CMK (cell line): ENCODE measurements around the gene CAMP.

Experiments
- DNase-seq: peaks from one replicate; pipeline ENCODE4 v3.0.0-alpha.2; 2010; ENCODE audit warnings: low read depth

Gene CAMP

DNA sequence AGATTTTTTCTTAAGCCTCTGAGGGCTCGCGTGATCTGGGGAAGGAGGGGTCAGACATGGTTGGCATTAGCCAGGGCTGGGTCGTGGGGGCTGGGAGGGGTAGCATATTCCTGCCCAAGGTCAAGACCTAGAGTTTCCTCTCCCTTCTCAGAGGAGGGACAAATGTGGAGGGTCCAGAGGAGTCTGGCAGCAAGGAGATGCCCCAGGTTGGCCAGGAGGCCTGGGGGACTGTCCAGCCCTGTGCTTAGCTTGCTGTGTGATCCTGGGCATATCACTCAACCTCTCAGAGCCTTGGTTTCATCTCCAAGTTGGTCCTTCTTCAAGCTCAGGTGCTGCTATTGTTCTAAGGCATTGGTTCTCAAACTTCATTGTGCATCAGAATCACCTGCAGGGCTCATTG lies 9.1 kb upstream of the CAMP start:
- DNase-seq = no peak

DNA sequence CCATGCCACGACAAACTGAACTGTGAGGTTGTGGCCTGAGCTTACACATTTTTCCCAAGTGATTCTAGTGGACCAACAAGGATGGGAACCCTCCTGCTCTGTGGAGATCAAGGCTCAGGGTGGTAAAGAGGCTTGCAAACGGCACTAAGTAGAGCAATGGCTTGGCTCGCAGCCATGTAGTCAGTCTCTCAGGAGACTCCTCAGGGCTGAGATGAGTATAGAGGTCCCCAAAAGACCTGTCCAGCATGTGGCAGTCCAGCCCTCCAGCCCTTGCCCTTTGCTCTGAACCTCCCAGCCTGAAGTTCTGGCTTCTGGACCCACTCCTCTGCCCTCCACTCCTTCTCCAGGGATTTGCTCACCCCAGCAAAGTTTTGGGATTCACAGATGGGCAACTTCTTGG lies 8.3 kb upstream of the CAMP start:
- DNase-seq = no peak

DNA sequence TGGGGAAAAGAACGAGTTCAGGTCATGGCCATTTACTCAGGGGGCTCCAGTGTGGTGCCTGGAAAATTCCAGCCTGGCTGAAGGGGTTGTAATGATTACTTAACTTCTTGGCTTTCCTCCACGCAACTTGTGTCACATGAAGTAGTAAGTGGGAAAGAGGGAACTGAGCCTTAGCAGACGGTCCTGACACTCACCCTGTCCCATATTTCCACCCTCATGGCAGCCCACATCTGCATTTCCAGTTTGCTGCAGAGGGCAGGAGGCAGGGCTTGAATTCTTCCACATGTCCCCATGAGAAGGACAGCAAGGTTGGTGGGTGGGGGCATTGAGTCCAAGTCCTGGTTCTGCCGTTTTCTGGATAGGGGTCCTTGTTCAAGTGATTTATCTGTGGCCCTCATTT lies 7.8 kb upstream of the CAMP start:
- no peak for DNase-seq

DNA sequence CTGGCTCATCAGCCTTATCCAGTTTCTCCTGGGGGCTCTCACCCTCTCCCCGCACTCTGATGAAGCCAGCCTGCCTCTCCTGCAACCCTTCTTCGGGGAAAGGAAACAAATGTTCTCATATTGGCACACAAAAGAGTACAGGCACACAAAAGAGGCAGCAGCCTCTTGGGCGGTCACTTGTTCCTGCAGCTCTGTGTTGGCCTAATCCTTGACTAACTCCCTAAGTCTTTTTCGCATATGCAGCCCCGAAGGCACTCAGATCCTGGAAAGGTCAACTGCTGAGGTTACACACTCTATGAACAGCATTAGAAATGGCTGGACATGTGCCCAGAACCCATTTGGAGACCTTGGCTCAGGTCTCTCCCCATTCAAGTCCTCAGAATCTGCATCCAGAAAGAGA lies 7.4 kb upstream of the CAMP start:
- no peak for DNase-seq

DNA sequence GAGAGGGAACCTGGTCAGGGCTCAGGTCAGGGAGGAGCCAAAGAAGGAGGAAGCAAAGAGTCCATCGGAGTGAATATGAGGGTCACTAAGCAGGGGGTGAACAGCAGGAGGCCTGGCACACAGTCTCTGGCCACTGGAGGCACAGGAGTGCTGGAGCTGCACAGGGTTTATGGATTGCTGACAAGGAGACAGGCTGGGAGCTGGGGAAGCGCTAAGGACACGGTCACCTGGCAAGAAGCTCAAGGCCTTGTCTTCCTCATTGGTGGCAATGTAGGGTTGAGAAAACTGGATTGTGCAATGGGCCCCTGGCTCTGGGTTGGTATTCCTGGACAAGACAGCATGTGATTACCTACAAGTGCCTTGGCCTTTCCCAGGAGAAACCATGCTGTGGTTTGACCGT lies 5.8 kb upstream of the CAMP start:
- DNase-seq = no peak

DNA sequence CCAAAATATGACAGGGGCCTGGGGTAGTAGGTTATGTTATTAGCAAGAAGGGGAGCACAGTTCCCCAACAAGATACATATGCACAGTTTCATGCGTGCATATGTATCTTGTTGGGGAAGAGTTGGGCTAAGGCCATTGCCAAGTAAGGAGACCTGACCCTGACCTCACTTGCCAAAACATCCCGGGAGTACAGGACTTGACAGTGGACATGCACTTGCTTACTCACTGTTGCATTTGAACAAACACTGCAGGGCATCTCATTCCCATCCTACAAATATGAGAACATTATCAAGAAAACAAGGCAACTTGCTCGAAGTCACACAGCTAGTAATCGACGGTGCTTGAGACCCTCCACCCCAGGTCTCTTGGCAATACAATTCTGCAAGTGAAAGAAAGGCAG lies 4.8 kb upstream of the CAMP start:
- DNase-seq = no peak

DNA sequence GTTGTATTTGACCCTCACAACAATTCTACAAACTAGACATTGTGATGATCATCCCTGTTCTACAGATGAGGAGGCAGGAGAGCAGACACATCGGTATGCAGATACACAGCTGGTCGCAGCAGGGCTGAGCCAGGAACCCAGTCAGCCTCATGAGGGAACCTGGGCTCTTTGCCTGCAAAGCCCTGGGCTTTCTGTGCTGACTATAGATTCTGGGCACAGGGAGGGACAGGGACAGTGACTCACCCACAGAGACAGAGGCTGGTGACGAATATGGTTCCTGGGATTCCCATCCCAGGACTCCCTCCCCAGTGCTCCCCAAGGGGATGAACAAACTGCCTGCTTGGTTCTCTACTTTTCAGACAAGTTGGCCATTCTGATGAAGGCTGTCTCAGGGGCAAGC lies 3.8 kb upstream of the CAMP start:
- no peak for DNase-seq

DNA sequence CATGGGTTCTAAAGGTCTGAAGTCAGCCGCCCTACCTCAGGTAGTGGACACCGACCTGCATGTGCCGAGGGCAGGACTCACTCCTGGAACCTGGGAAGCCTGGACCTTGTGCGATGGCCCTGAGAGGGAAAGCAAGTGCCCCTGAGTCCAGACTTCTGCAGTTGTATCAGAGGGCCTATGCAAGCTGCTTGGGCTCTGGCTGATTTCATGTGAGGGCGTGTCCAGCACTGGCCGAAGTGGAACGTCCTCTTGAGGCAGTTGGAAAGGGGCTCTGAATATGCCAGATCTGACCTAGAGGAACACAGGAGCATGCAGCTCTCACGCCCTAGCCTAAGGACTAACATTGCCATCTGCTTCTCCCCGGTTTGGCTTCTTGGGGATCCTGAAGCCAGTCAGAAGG lies 2.5 kb upstream of the CAMP start:
- DNase-seq = no peak

DNA sequence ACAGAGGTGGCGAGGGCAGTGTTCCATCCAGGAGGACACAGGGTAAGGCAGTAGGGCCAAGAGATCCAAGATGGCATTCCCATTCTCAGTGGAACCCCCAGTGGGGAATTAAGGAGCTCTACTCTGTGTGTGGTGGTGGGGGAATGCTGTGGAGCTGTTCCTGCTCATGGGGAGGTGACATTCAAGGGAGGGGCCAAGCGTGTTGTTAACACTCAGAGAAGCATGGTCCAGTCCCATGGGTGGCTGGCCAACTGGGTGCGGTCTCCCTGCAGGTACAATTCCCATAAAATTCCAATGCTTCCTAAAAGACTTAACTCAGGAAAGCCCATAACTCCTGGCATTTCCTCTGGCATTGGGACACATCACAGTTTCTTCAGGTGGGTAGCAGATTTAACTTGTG lies 2.3 kb downstream of the CAMP start:
- DNase-seq = no peak

DNA sequence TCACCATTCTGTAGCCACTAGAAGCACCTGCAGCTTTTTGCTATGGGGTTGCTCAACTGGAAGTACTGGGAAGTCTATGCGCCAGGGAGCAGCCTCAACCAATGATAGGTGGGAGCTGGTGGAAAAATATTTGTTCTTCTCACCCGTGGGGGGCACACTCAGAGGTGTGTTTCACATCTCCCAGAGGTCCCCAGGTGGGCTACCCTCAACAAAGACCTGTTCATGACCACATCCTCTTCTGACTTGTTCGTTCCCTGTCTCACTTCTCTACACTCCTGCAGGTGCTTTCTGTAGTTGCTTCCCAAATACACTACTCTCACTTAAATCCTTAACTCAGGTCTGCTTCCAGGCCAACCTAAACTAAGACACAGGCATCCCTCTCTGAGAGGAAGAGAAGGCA lies 3.6 kb downstream of the CAMP start:
- no peak for DNase-seq

DNA sequence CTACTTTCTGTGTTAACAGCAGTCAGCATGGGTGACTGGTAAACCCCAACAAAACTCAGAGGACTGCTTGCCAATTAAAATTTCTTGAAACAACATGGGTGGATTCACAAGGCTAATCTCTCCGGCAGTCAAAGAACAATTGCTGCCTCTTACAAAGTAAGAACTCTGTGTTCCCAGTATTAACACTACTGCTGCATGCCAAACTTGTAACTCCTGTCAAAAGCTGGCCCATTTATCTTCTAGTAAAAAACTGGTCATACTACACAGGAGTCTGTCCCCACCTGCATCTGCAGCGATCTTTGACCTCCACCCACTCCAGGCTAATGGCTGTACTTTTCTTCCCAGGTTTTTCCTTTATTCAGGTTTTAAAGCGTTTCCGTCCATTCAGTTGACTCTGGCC lies 8.9 kb downstream of the CAMP start:
- no peak for DNase-seq

DNA sequence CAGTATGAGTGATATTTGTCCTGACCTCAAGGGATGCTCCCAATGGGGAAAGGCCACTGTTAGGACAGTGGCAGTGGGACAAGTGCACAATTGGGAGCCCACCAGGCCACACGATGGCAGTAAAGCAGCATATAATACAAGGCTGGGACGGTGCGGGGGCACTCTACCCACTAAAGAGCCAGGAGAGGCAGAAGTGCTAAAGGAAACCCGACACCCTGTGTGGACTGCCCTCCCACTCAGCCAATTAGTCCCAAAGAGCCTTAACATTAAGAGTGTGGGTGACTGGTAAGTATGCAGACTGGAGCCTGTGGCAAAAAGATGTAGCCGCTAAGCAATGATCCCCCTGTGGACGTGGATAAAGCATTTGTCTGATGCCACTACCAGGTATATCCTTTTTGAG lies 9.4 kb downstream of the CAMP start:
- DNase-seq = no peak

DNA sequence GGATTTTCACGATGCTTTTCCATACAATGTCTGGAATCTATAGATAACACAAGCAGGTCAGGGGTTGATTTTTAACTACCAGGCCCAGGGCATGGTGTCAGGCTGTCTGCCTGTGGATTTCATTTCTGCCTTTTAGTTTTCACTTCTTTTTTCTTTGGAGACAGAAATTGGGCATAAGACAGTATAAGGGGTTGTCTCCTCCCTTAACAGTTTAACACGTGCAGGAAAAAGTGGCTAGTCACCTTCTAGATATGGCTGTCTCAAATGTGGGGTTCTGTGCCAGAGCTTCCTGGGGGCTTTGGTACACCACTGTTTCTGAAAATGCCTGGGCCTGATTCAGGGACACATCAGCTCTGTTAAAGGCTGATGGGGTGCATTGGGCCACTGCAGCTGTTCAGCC lies 10.2 kb downstream of the CAMP start:
- DNase-seq = no peak

DNA sequence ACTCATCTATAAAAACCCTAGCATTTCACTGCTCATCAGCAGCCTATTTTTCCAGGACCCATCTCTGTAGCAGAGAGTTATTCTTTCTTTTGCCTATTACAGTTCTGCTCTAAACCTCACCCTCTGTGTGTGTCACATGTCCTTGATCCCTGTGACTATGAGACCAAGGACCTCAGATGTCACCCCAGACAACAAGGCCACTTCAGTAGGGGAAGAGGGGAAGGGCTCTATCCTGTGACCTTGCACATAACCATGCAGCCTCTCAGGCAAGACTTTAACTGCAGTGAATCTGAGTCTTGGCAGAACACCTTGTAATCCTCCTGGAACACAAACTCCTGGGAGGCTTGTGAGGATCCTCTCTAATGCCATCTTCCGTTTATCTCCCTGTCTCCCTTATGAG lies 13.2 kb downstream of the CAMP start:
- no peak for DNase-seq

DNA sequence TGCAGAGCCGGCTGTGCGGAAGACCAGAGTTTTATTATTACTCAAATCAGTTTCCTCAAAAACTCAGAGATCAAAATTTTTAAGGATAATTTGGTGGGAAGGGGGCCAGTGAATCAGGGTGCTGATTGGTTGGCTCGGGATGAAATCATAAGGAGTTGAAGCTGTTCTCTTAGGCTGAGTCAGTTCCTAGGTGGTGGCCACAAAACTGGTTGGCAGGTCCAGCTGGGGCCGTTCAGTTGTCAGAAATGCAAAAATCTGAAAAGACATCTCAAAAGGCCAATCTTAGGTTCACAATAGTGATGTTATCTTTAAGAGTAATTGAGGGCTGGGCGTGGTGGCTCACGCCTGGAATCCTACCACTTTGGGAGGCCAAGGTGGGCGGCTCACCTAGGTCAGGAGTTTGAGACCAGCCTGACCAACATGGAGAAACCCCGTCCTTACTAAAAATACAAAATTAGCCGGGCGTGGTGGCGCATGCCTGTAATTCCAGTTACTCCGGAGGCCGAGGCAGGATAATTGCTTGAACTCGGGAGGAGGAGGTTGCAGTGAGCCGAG lies 15.3 kb downstream of the CAMP start:
- DNase-seq = no peak

DNA sequence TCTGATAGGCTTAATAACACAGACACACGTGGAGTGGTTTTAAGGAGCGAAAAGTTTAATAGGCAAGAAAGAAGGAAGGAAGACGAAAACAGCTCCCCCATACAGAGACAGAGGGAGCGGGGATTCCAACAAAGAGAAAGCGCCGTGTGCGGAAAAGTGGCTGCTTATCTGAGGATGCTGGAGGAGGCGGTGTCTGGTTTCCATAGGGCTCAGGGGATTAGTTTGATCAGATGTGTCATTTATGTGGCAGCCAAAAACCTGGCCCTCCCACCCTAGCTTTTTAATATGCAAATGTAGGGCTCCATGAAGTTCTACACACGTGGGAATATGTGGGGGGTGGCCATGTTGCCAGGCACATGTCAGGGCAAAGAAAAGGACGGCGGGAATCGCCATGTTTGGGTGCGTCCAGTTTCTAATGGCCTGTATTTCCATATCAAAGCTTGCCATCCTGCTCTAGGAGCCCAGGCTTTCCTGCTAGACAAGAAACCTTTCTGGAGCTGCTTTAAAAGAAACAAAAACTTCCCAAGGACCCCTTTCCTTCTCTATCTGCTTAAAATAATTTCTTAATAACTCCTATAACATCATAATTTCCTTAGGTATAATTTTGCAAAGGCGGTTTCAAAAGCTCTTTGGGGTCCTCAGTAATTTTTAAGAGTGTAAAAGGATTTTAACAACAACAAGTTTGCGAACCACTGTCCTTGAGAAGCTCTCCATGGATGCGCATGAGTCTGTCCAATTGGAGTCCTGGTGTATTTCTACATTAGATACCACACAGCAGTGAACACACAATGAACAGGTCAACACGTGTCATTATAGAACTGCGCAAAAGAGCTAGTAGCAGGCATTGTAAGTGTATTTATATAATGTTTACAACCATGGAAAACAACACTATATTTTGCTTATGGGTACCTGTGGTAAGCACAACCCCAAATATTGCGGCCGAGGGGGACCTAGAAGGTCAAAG lies 17.0 kb downstream of the CAMP start:
- no peak for DNase-seq

DNA sequence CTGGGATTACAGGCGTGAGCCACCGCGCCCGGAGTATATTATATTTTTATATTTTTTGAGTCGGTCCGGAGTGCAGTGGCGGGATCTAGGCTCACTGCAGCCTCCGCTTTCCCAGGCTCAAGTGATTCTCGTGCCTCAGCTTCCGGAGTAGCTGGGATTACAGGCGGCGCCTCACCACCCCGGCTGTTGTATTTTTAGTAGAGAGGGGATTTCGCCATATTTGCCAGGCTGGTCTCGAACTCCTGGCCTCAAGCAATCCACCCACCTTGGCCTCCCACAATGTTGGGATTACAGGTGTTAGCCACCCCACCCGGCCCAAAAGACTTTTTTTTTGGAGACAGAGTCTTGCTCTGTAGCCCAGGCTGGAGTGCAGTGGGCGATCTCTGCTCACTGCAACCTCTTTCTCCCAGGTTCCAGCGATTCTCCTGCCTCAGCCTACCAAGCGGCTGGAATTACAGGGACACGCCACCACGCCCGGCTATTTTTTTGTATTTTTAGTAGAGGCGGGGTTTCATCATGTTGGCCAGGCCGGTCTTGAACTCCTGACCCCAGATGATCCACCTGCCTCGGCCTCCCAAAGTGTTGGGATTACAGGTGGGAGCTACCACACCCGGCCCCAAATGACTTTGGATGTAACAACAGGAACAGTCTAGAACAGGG lies 18.6 kb downstream of the CAMP start:
- no peak for DNase-seq

DNA sequence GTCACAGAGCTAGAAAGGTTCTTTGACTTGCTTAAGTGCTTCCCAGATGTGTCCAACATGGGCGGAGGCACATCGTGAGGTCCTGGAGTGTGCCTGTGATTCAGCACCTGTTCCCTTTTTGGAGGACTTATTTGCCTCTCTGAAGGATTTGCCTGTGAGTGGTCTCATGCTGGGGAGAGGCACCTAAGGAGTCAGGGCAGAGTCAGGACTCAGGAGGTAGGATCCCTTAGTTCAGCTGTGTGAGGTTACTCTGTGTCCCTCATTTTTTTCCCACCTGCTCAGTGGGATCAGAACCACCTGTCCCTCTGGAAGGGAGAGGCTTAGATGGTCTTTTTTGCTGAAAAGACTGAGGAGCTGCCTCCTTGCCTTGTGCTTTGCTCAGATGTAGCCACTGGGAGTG lies 20.6 kb downstream of the CAMP start:
- no peak for DNase-seq

DNA sequence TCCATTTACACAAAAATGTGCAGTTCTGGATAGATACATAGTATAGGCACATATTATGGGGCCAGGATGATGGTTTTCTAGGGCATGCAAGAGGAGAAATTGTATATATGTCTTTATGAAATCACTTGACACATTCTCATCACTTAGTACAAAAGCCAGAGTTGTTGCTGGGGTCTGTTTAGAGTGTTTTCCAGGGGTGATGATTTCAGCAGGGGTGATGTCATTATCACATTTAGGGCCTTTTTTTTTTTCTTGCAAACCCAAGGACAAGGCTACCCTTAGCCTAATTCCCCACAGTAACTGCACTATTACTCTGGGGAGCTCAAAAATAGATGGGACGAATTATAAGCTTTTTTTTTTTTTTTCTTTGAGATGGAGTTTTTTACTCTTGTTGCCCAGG lies 21.2 kb downstream of the CAMP start:
- DNase-seq = no peak

DNA sequence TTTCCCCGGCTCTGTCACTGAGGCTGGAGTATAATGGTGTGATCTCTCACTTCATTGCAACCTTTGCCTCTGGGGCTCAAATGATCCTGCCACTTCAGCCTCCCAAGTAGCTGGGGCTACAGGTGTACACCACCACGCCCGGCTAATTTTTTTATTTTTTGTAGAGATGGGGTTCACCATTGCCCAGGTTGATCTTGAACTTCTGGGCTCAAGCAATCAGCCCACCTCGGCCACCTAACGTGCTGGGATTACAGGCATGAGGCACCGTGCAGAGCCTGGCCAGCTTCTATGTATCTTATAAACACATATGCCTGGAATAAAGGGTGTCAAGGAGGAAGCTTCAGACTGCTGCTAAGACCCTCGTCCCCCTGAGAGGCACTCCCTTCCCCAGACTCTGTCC lies 21.8 kb downstream of the CAMP start:
- DNase-seq = no peak

DNA sequence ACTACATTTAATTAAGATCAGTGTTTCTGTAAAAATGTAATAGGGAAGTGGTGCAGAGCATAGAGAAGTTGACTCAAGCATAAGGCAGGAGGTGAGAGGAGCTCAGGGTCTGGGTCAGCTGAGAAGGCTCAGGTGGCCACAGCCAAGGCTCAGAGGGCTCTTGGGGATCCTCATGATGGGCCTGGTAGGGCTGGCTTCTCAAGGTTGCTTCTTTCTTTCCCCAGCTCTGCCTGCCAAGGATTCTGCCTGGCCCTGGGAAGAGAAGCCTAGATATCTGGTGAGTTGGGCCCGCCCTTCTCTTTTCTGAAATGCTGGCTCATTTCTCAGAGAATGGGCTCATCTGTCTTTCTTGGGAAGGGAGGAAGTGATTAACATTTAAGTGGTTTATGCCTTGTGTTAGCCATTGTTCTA lies 24.1 kb downstream of the CAMP start:
- DNase-seq = no peak

DNA sequence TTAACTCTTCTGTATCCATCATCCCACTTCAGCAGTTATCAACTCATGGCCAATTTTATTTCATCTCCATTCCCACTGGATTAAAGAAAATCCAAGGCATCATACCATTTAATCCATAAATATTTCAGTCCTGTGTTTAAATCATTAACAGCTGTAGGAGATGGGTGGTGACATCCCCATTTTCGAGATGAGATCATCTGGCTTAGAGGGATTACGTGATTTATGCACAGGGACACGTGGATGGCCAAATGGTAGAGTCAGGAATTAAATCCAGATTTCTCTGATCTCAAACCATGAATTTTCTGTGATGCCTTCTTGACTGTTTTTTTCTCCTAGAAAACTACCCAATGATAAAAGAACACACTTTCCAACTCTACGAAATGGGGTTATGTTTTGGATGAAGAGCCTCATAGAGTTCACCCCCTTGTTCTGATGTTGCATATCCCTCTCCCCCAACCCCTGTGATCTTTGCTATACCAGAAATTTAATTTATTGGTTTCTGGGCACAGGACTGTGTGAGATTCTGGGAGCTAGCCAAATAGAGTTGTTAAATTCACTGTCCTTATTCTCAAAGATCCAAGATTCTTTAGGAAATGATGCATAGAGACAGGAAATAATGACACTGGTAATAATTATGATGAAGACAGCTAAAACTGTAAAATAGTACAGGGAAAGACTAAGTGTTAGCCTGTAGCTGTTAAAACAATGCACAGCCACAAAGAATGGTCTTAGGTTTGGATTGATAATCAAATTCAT lies 25.0 kb downstream of the CAMP start:
- DNase-seq = no peak

DNA sequence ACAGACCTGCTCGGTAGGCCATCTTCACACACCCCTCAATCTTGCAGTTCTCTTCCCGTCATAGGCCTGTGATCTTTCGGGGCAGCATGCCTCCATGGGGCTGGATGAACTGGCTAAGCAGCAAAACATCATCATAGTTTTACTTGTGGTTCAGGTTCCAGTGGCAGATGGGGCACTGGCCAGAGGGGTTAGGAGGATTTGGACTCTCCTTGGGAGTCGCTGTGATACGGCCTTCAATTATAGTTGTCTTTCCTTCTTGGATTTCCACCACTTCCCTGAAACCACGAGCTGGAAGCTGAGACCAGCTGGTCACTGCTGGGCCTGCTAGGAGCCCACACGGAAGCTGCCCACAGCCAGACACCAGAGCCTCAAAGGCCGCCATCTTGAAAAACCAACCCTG lies 33.3 kb downstream of the CAMP start:
- DNase-seq = no peak
